Neuronal stem cell (in vitro differentiated cells): ENCODE results near the gene SLC9A9.
A peak's percentile ranks its signal among the peaks of the same experiment; 100 is the strongest.
"Not testable (repeated sequence)": the region's sequence is repeated elsewhere in the genome, so short reads cannot be mapped to it uniquely, and the experiment has no call there.

Source experiments
- DNase-seq: peaks from one replicate; pipeline ENCODE4 v3.0.0-alpha.2; 2013; ENCODE audit warnings: low spot score
- H2AFZ ChIP-seq: one replicate; pipeline ENCODE4 v1.6.1; 2013; ENCODE audit warnings: mild to moderate bottlenecking, low read length, inconsistent platforms
- H2AK5ac ChIP-seq: 2 replicates; pipeline ENCODE4 v1.6.1; 2013; ENCODE audit warnings: low read depth, mild to moderate bottlenecking, inconsistent platforms, low read length, moderate library complexity, mixed read lengths
- H2BK120ac ChIP-seq: 2 replicates; pipeline ENCODE4 v1.6.1; 2013; ENCODE audit warnings: low read depth, mild to moderate bottlenecking, inconsistent platforms, low read length, moderate library complexity, mixed read lengths
- H2BK12ac ChIP-seq: one replicate; pipeline ENCODE4 v1.6.1; 2013; ENCODE audit warnings: low read length, inconsistent platforms
- H2BK15ac ChIP-seq: 2 replicates; pipeline ENCODE4 v1.6.1; 2013; ENCODE audit warnings: mild to moderate bottlenecking, low read length, inconsistent platforms, mixed read lengths
- H2BK5ac ChIP-seq: one replicate; pipeline ENCODE4 v1.6.1; 2013; ENCODE audit warnings: inconsistent platforms, mild to moderate bottlenecking, low read length, moderate library complexity
- H3K14ac ChIP-seq: one replicate; pipeline ENCODE4 v1.6.1; 2013; ENCODE audit warnings: low read length, inconsistent platforms
- H3K18ac ChIP-seq: 2 replicates; pipeline ENCODE4 v1.6.1; 2013; ENCODE audit warnings: low read length, inconsistent platforms
- H3K23ac ChIP-seq: 2 replicates; pipeline ENCODE4 v1.6.1; 2013; ENCODE audit warnings: low read depth, mild to moderate bottlenecking, mixed read lengths, low read length, inconsistent platforms; ENCODE audit not compliant: poor library complexity
- H3K27ac ChIP-seq: replicated peaks from 3 replicates; pipeline ENCODE4 v1.5.1; 2013; ENCODE audit warnings: low read length, inconsistent platforms
- H3K27me3 ChIP-seq, 3 experiments: 2 replicates each; pipeline ENCODE4 v1.6.1; 2013; ENCODE audit warnings: low read length in 3 of 3, mild to moderate bottlenecking in 2 of 3, inconsistent platforms in 1 of 3, low read depth in 1 of 3, mixed read lengths in 1 of 3, moderate library complexity in 1 of 3; ENCODE audit not compliant: control insufficient read depth in 3 of 3, insufficient read depth in 3 of 3
- H3K36me3 ChIP-seq, 2 donors: replicated peaks in 1 of 2; 2 replicates each; pipeline ENCODE4 v1.6.1; 2013; ENCODE audit warnings: low read length in 2 of 2; ENCODE audit not compliant: control insufficient read depth in 2 of 2, insufficient read depth in 2 of 2
- H3K4ac ChIP-seq: 2 replicates; pipeline ENCODE4 v1.6.1; 2013; ENCODE audit warnings: inconsistent platforms, mild to moderate bottlenecking, low read length, moderate library complexity
- H3K4me1 ChIP-seq, 2 donors: 1 replicate in 1 of 2; 2 replicates in 1 of 2; pipeline ENCODE4 v1.6.1; 2013; ENCODE audit warnings: low read length in 2 of 2, low read depth in 1 of 2; ENCODE audit not compliant: control insufficient read depth in 2 of 2, insufficient read depth in 1 of 2
- H3K4me2 ChIP-seq: one replicate; pipeline ENCODE4 v1.6.1; 2013; ENCODE audit warnings: mild to moderate bottlenecking, low read length, inconsistent platforms; ENCODE audit not compliant: insufficient read depth, poor library complexity, severe bottlenecking
- H3K4me3 ChIP-seq, 2 donors: 2 replicates each; pipeline ENCODE4 v1.5.1; 2013; ENCODE audit warnings: low read length in 2 of 2, mild to moderate bottlenecking in 2 of 2, inconsistent platforms in 1 of 2, moderate library complexity in 1 of 2
- H3K79me1 ChIP-seq: one replicate; pipeline ENCODE4 v1.6.1; 2013; ENCODE audit warnings: low read depth, mild to moderate bottlenecking, inconsistent platforms, low read length, moderate library complexity
- H3K9ac ChIP-seq: one replicate; pipeline ENCODE4 v1.6.1; 2013; ENCODE audit warnings: mild to moderate bottlenecking, low read depth, low read length, inconsistent platforms; ENCODE audit not compliant: poor library complexity
- H3K9me3 ChIP-seq, 2 donors: replicated peaks in 1 of 2; 2 replicates each; pipeline versions ENCODE3 to v1.6.1; 2013; ENCODE audit warnings: low read length in 2 of 2, mild to moderate bottlenecking in 2 of 2, inconsistent platforms in 1 of 2, low read depth in 1 of 2, mixed read lengths in 1 of 2, moderate library complexity in 1 of 2; ENCODE audit not compliant: control insufficient read depth in 2 of 2, insufficient read depth in 1 of 2
- H4K8ac ChIP-seq: one replicate; pipeline ENCODE4 v1.6.1; 2013; ENCODE audit warnings: low read depth, mild to moderate bottlenecking, inconsistent platforms, low read length, moderate library complexity
- H4K91ac ChIP-seq: one replicate; pipeline ENCODE4 v1.6.1; 2013; ENCODE audit warnings: low read length, low read depth, mild to moderate bottlenecking, inconsistent platforms; ENCODE audit not compliant: poor library complexity
- WGBS, 2 donors: extraction: QIAGEN DNeasy Blood & Tissue Kit; methylation state at CpG; one replicate each; pipeline ENCODE4 v1.1.7; 2013; ENCODE audit warnings: missing lambda C conversion rate in 2 of 2, mixed read lengths in 1 of 2; ENCODE audit not compliant: insufficient read length in 2 of 2, insufficient replicate concordance in 1 of 2; ENCODE audit errors: extremely low coverage in 2 of 2; 5-methylcytosine and 5-hydroxymethylcytosine counted together

The SLC9A9 gene

DNA sequence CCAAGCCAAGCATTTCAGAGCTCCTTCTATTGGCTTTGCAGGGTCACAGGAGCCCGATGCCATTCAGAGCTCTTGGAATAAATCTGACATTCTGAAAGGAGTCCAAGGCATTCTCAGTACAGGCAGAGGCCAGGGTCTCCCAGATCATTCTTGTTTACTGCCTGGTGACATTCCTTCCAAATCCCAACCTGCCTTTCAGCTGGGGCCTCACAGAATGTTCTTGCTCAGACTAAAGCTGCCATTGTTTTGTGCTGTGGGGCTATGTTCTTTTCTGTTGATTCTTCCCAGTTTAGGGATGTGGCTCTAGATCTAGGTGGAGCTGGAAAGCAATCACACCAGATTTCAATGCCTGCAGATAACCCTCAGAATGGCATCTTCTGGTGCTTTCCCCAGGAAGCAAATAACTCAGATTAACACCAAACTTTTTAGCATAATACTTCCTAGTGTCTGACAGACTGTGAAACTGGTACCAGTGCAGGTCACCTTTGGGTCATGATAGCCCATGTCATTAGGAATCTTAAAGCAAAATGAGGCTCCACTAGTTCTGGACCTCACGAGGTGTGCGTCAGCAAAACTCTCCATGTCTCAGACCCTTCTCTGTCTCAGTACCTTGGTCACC is 561.8 kb downstream of the SLC9A9 start:
- Histone ChIP-seq H3K4ac (no peak overlapping the region), H3K27ac (no peak overlapping the region), H3K4me3 (no peak overlapping the region), H4K91ac (no peak overlapping the region), H4K8ac (no peak overlapping the region), H3K23ac (no peak overlapping the region), H3K4me1 (peaks cover 6% of the 10 kb centered on the region in 2 donors), H2BK12ac (no peak overlapping the region), H3K4me2 (no peak overlapping the region), H3K36me3 (no peaks in the 10 kb centered on the region), H3K9me3 (no peaks in the 10 kb centered on the region), H2AFZ (peak overlapping the region; percentile 53), H3K14ac (no peak overlapping the region), H3K27me3 (no peaks in the 10 kb centered on the region), H2AK5ac (no peak overlapping the region), H2BK15ac (no peak overlapping the region), H2BK120ac (no peak overlapping the region), H3K9ac (no peak overlapping the region), H2BK5ac (no peak overlapping the region), H3K18ac (no peak overlapping the region), H3K79me1 (no peaks in the 10 kb centered on the region)
- WGBS, 2 donors: no CpG with 5 or more reads among the region's 3 CpGs
- DNase-seq: no peak

DNA sequence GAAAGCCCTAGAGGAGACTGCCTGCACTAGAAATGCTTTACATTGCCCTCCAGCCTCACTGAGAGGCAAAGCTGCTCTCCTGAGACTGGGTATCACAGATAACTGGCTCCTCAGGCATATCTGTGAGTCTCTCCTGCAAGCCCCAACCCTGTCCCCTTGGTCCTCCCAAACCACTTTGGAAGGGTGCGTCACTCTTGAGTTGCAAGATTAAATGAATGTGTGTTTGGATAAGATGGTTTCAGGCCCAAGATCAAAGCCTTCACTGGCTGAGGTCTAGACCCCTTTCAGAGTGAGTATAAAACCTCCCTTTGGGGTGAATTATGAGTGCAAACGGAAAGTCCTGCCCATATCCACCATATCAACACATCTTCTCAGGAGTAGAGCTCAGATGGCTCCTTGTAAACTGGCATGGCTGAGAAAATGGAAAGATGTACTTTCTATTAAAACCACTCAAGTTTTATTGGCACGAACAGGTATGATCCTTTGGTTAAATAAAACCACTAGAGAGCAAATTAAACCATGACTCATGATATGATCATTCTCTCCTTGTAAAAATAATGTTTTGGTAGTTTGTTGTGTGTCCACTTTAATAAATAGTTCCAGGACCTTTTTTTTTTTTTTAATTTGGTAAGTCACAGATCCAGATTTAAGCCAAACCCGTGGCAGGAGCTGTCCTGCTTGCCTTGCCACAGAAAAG is 564.7 kb downstream of the SLC9A9 start:
- no CpG with 5 or more reads among the region's 4 CpGs for WGBS, 2 donors
- Histone ChIP-seq H2AFZ (no peak overlapping the region), H3K23ac (no peak overlapping the region), H3K14ac (no peak overlapping the region), H3K9ac (no peak overlapping the region), H3K4me1 (peaks cover 6% of the 10 kb centered on the region in 2 donors), H3K79me1 (no peaks in the 10 kb centered on the region), H4K8ac (no peak overlapping the region), H3K4ac (no peak overlapping the region), H2BK15ac (no peak overlapping the region), H2BK5ac (no peak overlapping the region), H4K91ac (no peak overlapping the region), H3K36me3 (no peaks in the 10 kb centered on the region), H2BK120ac (no peak overlapping the region), H3K27ac (no peak overlapping the region), H2BK12ac (no peak overlapping the region), H3K4me2 (no peak overlapping the region), H3K18ac (no peak overlapping the region), H3K9me3 (no peaks in the 10 kb centered on the region), H3K4me3 (no peak overlapping the region), H3K27me3 (no peaks in the 10 kb centered on the region), H2AK5ac (no peak overlapping the region)
- DNase-seq: no peak

DNA sequence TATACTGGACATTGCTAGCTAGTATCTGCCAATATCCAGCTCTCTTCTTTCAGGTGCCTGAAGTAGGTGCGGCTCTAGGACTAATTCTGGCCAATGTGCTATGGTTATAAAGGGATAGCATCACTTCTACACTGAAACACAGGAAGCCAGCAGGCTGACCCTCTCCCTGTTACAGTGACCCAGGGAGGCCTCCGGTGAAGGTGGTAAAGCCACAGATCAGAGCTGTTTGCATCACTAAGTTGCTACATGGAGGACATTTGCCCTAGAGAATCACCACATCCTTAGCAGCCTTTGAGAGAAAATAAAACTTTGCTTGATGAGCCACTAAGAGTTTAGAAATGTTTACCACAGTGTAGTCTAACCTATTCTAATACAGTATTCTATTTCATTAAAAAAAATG is 567.3 kb downstream of the SLC9A9 start:
- H2AK5ac ChIP-seq: no peak overlapping the region
- no CpG with 5 or more reads among the region's 2 CpGs for WGBS, 2 donors
- H3K4me2 ChIP-seq: no peak overlapping the region
- H2AFZ ChIP-seq: no peak overlapping the region
- no peak overlapping the region for H3K18ac ChIP-seq
- no peak for DNase-seq
- no peak overlapping the region for H3K4ac ChIP-seq
- no peaks in the 10 kb centered on the region for H3K27me3 ChIP-seq
- no peaks in the 10 kb centered on the region for H3K9me3 ChIP-seq
- no peak overlapping the region for H3K14ac ChIP-seq
- H3K36me3 ChIP-seq: no peaks in the 10 kb centered on the region
- H2BK12ac ChIP-seq: no peak overlapping the region
- no peak overlapping the region for H2BK15ac ChIP-seq
- H4K91ac ChIP-seq: no peak overlapping the region
- H3K4me1 ChIP-seq: peaks cover 0 to 8% of the 10 kb centered on the region in 2 donors
- no peak overlapping the region for H2BK120ac ChIP-seq
- no peaks in the 10 kb centered on the region for H3K79me1 ChIP-seq
- H4K8ac ChIP-seq: no peak overlapping the region
- H3K27ac ChIP-seq: no peak overlapping the region
- no peak overlapping the region for H3K23ac ChIP-seq
- H3K9ac ChIP-seq: no peak overlapping the region
- H2BK5ac ChIP-seq: no peak overlapping the region
- H3K4me3 ChIP-seq: no peak overlapping the region

DNA sequence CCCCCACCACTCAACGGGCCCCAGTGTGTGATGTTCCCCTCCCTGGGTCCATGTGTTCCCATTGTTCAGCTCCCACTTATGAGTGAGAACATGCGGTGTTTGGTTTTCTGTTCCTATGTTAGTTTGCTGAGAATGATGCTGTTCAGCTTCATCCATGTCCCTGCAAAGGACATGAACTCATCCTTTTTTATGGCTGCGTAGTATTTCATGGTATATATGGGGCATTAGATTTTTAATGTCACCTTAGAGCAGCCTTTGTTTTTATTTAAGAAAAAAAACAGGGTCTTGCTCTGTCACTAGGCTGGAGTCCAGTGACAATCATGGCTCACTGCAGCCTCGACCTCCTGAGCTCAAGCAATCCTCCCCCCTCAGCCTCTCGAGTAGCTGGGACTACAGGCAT is 568.7 kb downstream of the SLC9A9 start:
- H3K23ac ChIP-seq, H3K27ac ChIP-seq, H3K14ac ChIP-seq, H2BK5ac ChIP-seq, H2BK12ac ChIP-seq, H3K36me3 ChIP-seq, H2AFZ ChIP-seq, H3K9ac ChIP-seq, H3K18ac ChIP-seq, H2AK5ac ChIP-seq, H3K4me1 ChIP-seq, H4K91ac ChIP-seq, DNase-seq, H3K4me3 ChIP-seq, H3K27me3 ChIP-seq, H3K79me1 ChIP-seq, H2BK15ac ChIP-seq, H3K4me2 ChIP-seq, H3K4ac ChIP-seq, H3K9me3 ChIP-seq, H4K8ac ChIP-seq, H2BK120ac ChIP-seq: not testable (repeated sequence)
- WGBS, 2 donors: no CpG with 5 or more reads among the region's 5 CpGs
